GM18873 (cell line): ENCODE results near the gene UBE2Z.

ENCODE experiments used
- ATAC-seq: cut with Tn5 transposase; IDR thresholded peaks from one replicate; pipeline ENCODE4 v1.9.1; 2021; ENCODE audit warnings: mild to moderate bottlenecking, moderate library complexity, moderate number of reproducible peaks; ENCODE audit not compliant: unreplicated experiment, low FRiP score

The UBE2Z gene

GRCh38 chr17:48952904-48953303 lies 44.7 kb downstream of the UBE2Z start:
- no peak for ATAC-seq

GRCh38 chr17:48954300-48954755 lies 46.1 kb downstream of the UBE2Z start:
- no peak for ATAC-seq

- no peak for ATAC-seq
Observed at GRCh38 chr17:48960834-48961515, 52.8 kb downstream of the UBE2Z start.

- no peak for ATAC-seq
Observed at GRCh38 chr17:48961516-48962233, 53.5 kb downstream of the UBE2Z start.

- ATAC-seq = no peak
Observed at GRCh38 chr17:48970224-48970623, 62.0 kb downstream of the UBE2Z start.

GRCh38 chr17:48970865-48971687 lies 62.9 kb downstream of the UBE2Z start:
- no peak for ATAC-seq

GRCh38 chr17:48972749-48973097 lies 64.5 kb downstream of the UBE2Z start:
- ATAC-seq = no peak

GRCh38 chr17:48973806-48974205 lies 65.6 kb downstream of the UBE2Z start:
- ATAC-seq = no peak
